ENCODE results near the gene MUC5B.

The MUC5B gene

GRCh38 chr11:1252371-1253102 is 29.7 kb downstream of the MUC5B start:
- no peaks in the 10 kb centered on the region for H3K9me2 ChIP-seq (ENCODE audit: low read depth, low read length)
- H4K20me1 ChIP-seq (ENCODE audit: insufficient read depth, low read length): no peaks in the 10 kb centered on the region
- H3K27me3 ChIP-seq (ENCODE audit: insufficient read depth, low read length): no peaks in the 10 kb centered on the region
- H3K9ac ChIP-seq (ENCODE audit: low read length): no peak overlapping the region
- no peak overlapping the region for H3K4me2 ChIP-seq (ENCODE audit: low read length)
- H3K9me3 ChIP-seq (ENCODE audit: low read length): no peaks in the 10 kb centered on the region
- no peak overlapping the region for H2AFZ ChIP-seq (ENCODE audit: low read length)
- TF ChIP-seq CTCF (IDR thresholded peaks at IDR 0.05; ENCODE audit: low read length) (no peak), EZH2 (IDR thresholded peaks at IDR 0.05; ENCODE audit: borderline replicate concordance, low read length) (no peak)
- no peak overlapping the region for H3K27ac ChIP-seq (ENCODE audit: low read depth, low read length, poor library complexity, severe bottlenecking)
- no peaks in the 10 kb centered on the region for H3K4me1 ChIP-seq (ENCODE audit: insufficient read depth, low read length, severe bottlenecking)
- H3K79me2 ChIP-seq (ENCODE audit: insufficient read depth, low read length): no peaks in the 10 kb centered on the region
- H3K4me3 ChIP-seq (ENCODE audit: low read depth, low read length, poor library complexity, severe bottlenecking): no peak overlapping the region
- H3K36me3 ChIP-seq (ENCODE audit: insufficient read depth, low read length): no peaks in the 10 kb centered on the region
- H3F3A ChIP-seq (ENCODE audit: insufficient read depth, low read length): no peaks in the 10 kb centered on the region

GRCh38 chr11:1253103-1253485 is 30.2 kb downstream of the MUC5B start:
- Histone ChIP-seq H3K36me3 (ENCODE audit: insufficient read depth, low read length) (no peaks in the 10 kb centered on the region), H3K27ac (ENCODE audit: low read depth, low read length, poor library complexity, severe bottlenecking) (no peak overlapping the region), H2AFZ (ENCODE audit: low read length) (no peak overlapping the region), H3K9me2 (ENCODE audit: low read depth, low read length) (no peaks in the 10 kb centered on the region), H3K9ac (ENCODE audit: low read length) (no peak overlapping the region), H3K4me2 (ENCODE audit: low read length) (no peak overlapping the region), H3K4me3 (ENCODE audit: low read depth, low read length, poor library complexity, severe bottlenecking) (no peak overlapping the region), H3K4me1 (ENCODE audit: insufficient read depth, low read length, severe bottlenecking) (no peaks in the 10 kb centered on the region), H4K20me1 (ENCODE audit: insufficient read depth, low read length) (no peaks in the 10 kb centered on the region), H3F3A (ENCODE audit: insufficient read depth, low read length) (no peaks in the 10 kb centered on the region), H3K27me3 (ENCODE audit: insufficient read depth, low read length) (no peaks in the 10 kb centered on the region), H3K9me3 (ENCODE audit: low read length) (no peaks in the 10 kb centered on the region), H3K79me2 (ENCODE audit: insufficient read depth, low read length) (no peaks in the 10 kb centered on the region)
- TF ChIP-seq CTCF (IDR thresholded peaks at IDR 0.05; ENCODE audit: low read length) (no peak), EZH2 (IDR thresholded peaks at IDR 0.05; ENCODE audit: borderline replicate concordance, low read length) (no peak)

GRCh38 chr11:1254086-1254648 is 31.3 kb downstream of the MUC5B start:
- H3K4me2 ChIP-seq (ENCODE audit: low read length): no peak overlapping the region
- H3F3A ChIP-seq (ENCODE audit: insufficient read depth, low read length): no peaks in the 10 kb centered on the region
- H2AFZ ChIP-seq (ENCODE audit: low read length): no peak overlapping the region
- no peaks in the 10 kb centered on the region for H3K4me1 ChIP-seq (ENCODE audit: insufficient read depth, low read length, severe bottlenecking)
- no peaks in the 10 kb centered on the region for H3K79me2 ChIP-seq (ENCODE audit: insufficient read depth, low read length)
- H3K9me3 ChIP-seq (ENCODE audit: low read length): no peaks in the 10 kb centered on the region
- no peak overlapping the region for H3K27ac ChIP-seq (ENCODE audit: low read depth, low read length, poor library complexity, severe bottlenecking)
- TF ChIP-seq EZH2 (IDR thresholded peaks at IDR 0.05; ENCODE audit: borderline replicate concordance, low read length): no peak
- TF ChIP-seq CTCF (IDR thresholded peaks at IDR 0.05; ENCODE audit: low read length): no peak
- H3K9me2 ChIP-seq (ENCODE audit: low read depth, low read length): no peaks in the 10 kb centered on the region
- no peak overlapping the region for H3K9ac ChIP-seq (ENCODE audit: low read length)
- H3K27me3 ChIP-seq (ENCODE audit: insufficient read depth, low read length): no peaks in the 10 kb centered on the region
- H4K20me1 ChIP-seq (ENCODE audit: insufficient read depth, low read length): no peaks in the 10 kb centered on the region
- H3K36me3 ChIP-seq (ENCODE audit: insufficient read depth, low read length): no peaks in the 10 kb centered on the region
- H3K4me3 ChIP-seq (ENCODE audit: low read depth, low read length, poor library complexity, severe bottlenecking): no peak overlapping the region

Data from OCI-LY1 (cell line).